Measurements from ENCODE around the gene PCBD1. TPM values are rescaled to one million over a fixed set of nuclear protein-coding genes. Genes with fewer than 3 reads are reported as not detected.

Gene PCBD1
- total RNA-seq, 1 donor from 2014 or later, result 117 TPM

DNA sequence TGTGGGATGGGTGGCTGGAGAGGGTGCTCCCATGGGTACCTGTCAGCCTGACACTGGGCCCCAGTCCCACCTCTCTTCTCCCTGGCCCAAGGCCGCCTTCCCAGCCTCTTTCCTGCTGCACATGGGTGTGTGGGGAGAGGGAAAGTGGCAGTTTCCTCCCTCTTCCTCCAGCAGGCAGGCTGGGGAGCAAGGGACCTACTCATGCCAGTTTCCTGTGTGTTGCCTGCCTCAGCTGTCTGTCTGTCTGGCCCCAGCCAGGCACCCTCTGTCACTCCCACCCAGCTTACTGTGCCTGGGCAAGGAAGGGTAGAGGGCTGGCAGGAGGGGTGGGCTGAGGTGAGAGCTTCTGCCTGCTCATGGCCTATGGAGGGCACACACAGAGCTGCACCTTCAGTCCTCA is 46.3 kb upstream of the PCBD1 start:
- intact Hi-C loops (cut with DNase I), result no loop called here
- no peaks in the 10 kb centered on the region for H3K27me3 ChIP-seq
- H3K9me3 ChIP-seq, result no peaks in the 10 kb centered on the region
- DNase-seq, result no peak
- no peak for ATAC-seq
- no peaks in the 10 kb centered on the region for H3K36me3 ChIP-seq
- no peaks in the 10 kb centered on the region for H3K4me1 ChIP-seq
- H3K4me3 ChIP-seq, result no peak overlapping the region
- no peak overlapping the region for H3K27ac ChIP-seq
- TF ChIP-seq, protein P1, sequence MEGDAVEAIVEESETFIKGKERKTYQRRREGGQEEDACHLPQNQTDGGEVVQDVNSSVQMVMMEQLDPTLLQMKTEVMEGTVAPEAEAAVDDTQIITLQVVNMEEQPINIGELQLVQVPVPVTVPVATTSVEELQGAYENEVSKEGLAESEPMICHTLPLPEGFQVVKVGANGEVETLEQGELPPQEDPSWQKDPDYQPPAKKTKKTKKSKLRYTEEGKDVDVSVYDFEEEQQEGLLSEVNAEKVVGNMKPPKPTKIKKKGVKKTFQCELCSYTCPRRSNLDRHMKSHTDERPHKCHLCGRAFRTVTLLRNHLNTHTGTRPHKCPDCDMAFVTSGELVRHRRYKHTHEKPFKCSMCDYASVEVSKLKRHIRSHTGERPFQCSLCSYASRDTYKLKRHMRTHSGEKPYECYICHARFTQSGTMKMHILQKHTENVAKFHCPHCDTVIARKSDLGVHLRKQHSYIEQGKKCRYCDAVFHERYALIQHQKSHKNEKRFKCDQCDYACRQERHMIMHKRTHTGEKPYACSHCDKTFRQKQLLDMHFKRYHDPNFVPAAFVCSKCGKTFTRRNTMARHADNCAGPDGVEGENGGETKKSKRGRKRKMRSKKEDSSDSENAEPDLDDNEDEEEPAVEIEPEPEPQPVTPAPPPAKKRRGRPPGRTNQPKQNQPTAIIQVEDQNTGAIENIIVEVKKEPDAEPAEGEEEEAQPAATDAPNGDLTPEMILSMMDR (IDR thresholded peaks at IDR 0.05), result no peak

DNA sequence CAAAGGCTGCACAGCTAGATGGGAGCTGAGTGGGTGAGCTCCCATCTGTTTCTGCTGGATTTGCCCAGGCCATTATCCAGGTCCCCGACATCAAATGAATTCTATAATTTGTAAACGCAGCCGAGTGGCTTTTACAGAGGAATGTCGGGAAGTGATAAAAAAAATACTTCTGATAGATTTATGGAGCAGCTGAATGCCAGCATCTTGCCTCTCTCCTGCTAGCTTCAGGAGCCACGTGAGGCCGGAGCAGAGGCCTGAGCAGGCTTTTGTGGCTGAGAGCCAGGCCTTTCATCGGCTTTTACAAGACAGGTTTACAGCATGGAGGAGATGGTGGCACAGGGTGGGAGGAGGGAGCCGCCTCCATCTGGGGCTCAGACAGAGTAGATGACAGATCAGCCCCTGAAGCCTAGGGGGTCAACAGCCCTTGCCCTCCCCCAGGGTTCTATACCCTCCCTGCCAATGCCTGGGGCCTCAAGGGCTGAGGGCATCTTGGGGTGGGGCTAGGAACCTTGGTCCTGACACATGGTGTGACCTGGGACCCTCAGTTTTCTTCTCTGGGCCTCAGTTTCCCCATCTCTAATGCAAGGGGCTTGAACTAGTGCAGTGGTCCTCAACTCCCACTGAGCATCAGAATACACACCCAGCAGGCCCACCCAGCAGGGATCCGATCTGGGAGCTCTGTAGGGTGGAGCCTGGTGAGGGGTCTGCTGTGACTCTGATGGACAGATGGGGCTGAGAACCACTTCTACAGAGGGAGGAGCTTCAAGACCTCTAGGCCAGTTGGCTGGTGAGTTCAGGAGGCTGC is 44.2 kb upstream of the PCBD1 start:
- Histone ChIP-seq H3K4me3 (no peak overlapping the region), H3K9me3 (no peaks in the 10 kb centered on the region), H3K27ac (no peak overlapping the region), H3K36me3 (no peaks in the 10 kb centered on the region), H3K4me1 (no peaks in the 10 kb centered on the region), H3K27me3 (no peaks in the 10 kb centered on the region)
- intact Hi-C loops (cut with DNase I), result no loop called here
- TF ChIP-seq, protein P1 (IDR thresholded peaks at IDR 0.05), result no peak
- DNase-seq (no peak), ATAC-seq (no peak)

DNA sequence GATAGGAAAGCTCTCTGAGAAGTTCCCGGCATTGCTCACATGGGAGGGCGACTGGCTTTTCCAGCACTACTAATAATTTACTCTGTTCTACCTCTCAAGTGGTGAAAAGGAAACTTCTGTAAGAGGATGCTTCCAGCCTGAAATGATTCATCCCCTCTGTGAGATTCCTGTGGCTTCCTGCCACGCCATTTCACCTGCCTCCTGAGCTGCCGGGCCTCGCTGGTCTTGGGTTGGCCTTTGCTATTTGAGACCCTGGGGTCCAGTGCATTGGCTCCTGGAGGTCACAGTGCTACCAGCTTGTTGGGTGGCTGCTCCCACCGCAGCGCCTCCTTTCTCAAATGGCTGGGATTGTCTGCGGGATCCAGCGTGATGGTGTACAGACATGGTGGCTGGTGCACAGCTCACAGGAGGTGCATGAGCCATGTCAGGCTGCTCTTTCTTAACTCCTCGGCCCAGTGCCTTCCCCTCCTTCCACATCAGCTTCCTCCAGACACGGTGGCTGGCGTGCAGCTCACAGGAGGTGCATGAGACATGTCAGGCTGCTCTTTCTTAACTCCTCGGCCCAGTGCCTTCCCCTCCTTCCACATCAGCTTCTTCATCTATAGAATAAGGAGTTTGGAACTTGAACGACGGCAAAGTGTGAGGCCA is 42.9 kb upstream of the PCBD1 start:
- no peaks in the 10 kb centered on the region for H3K36me3 ChIP-seq
- no peak for DNase-seq
- ATAC-seq, result no peak
- H3K27me3 ChIP-seq, result no peaks in the 10 kb centered on the region
- no peak overlapping the region for H3K27ac ChIP-seq
- no peak overlapping the region for H3K4me3 ChIP-seq
- H3K9me3 ChIP-seq, result no peaks in the 10 kb centered on the region
- H3K4me1 ChIP-seq, result no peaks in the 10 kb centered on the region
- intact Hi-C loops (cut with DNase I), result no loop called here
- TF ChIP-seq, protein P1 (IDR thresholded peaks at IDR 0.05), result no peak

DNA sequence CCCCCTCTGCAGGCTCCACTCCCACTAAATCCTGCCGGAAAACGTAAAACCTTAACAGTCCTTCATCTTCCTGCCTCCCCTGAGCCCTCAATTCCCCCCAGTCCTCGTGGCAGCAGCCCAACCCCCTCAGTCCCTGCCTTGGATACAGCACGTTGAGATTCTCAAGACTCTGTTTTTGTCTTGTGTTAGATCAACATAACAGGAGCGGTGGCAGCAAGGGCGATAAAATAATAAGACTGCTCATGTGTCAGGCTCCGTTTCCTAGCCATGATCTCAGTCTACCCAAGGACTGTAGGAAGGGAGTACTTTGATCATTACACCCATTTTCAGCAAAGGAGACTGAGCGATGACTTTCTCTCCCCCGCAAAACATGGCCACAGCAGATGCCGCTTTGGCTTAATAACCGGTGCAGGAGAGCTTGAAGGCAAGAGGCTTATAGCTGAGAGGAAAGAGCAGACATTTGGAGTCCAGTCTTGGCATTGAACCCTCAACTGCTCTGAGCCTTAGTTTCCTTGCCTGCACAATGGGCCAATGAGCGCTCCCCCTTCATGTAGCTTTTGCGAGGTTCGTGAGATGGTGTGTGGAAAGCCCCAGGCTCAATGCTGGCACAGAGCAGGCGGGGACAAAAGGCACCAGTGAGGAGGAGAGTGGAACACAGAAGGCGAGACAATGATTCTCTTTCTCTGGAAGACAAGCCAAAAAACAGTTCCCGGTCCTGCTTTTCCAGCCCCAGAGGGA is 42.1 kb upstream of the PCBD1 start:
- TF ChIP-seq, protein P1 (IDR thresholded peaks at IDR 0.05), result no peak
- Histone ChIP-seq H3K36me3 (no peaks in the 10 kb centered on the region), H3K27me3 (no peaks in the 10 kb centered on the region), H3K9me3 (no peaks in the 10 kb centered on the region), H3K4me1 (no peaks in the 10 kb centered on the region), H3K27ac (no peak overlapping the region), H3K4me3 (no peak overlapping the region)
- ATAC-seq (no peak), DNase-seq (no peak)
- intact Hi-C loops (cut with DNase I), result no loop called here

DNA sequence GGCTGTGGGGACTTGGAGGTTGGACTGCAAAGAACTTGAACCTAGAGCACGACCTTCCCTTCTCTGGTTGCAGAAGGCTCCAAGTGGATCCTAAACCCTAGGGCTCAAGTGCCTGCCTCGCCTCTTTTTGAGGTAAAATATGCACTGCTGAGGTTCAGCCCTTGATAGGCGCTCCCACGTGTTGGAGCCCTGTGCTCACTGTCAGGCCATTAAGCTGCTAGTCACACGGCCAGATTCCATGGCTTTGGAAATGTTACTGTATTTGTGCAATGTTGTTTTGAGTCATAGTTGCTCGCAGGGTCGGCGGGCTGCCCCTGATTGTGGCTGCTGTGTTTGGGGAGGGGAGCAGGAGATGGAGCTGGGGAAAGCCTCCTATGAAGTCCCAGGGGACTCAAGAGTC is 39.8 kb upstream of the PCBD1 start:
- no peak overlapping the region for H3K4me3 ChIP-seq
- ATAC-seq, result no peak

More for the DNA sequence above, 39.8 kb upstream of the PCBD1 start:
- H3K9me3 ChIP-seq, result no peaks in the 10 kb centered on the region
- H3K4me1 ChIP-seq, result no peaks in the 10 kb centered on the region
- no peak overlapping the region for H3K27ac ChIP-seq
- DNase-seq, result no peak
- H3K36me3 ChIP-seq, result no peaks in the 10 kb centered on the region
- no peaks in the 10 kb centered on the region for H3K27me3 ChIP-seq
- TF ChIP-seq, protein P1 (IDR thresholded peaks at IDR 0.05), result no peak
- intact Hi-C loops (cut with DNase I), result loop anchor here (5.0 to 10.0 kb wide), 2 partner anchors 279 to 357 kb away; no protein-coding TSS in a partner anchor
